ENCODE measurements around the gene SOX18.
A peak's percentile ranks its signal among the peaks of the same experiment; 100 is the strongest.

Gene SOX18

DNA sequence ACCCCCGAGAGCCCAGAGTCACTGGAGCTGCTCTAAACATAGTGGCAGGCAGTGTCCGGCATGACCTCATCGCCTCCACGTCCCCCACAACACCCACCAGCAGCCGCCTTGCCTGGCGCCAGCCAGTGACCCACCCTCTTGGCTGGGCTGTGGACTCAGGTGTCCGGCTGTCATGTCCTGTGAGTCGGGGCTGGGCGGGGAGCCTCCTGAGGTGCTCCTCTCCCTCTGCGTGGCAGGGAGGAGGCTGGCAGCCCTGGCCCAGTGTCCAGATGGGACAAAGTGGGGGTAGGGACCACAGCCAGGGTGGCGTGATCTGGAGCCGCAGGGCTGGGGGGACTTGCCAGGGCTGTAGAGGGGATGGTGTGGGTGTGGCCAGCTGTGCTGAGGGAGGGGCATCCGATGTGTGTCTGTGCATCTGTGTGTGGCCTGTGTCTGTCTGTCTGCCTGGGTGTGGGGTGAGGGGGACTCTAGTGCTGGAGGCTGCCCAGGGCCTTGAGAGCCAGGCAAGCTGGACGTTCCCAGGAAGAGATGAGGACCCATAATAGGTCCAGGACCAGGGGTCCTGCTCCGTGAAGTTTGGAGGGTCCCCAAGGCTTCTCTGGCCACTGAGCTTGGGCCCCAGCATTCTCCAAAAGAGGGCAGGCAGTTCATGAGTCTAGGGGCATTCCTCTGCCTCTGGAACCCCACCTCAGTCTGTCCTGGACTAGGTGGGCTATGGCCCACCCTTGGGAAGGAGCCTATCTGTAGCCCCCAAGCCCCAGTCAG is 2.3 kb upstream of the SOX18 start:
- DNase-seq: no peak

GRCh38 chr20:64051033-64051452 is 1.6 kb upstream of the SOX18 start:
- no peak for DNase-seq

DNA sequence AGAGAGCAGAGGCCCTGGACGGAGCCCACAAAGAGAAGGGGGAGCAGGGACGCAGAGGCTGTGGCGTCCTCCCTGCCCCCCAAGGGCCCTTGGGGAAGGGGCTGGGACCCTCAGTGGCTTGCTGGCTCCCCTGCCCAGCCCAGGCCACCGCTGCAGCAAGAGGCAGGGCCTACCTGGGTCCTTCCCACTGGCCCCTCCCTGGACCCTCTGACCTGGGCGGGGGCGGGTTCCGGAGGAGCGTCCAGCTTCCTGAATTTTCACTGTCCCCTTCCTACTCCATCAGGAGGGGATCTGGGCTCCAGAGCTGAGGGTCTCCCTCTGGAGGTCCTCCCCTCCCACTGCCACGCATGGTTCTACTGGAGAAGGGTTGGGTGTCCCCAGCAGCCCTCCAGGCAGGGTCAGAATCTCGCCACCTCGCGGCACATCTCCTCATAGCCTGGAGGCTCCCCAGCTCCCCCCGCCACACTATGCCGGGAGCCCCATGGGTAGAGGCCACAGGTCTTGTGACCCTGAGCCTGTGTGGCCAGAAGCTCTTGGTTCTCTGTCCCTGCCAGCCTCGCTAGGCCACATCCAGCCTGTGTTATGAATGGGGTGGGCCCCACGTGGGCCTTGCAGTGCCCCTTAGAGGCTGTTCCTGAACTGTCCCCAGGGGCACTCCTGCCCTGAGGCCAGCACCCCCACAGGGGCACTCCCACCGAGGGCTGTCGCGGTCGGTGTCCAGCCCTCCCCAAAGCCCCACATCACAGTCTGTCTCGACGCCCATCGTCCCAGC is 1.0 kb upstream of the SOX18 start:
- DNase-seq: no peak

- no peak for DNase-seq
Observed at GRCh38 chr20:64049878-64050260, 430 bp upstream of the SOX18 start.

GRCh38 chr20:64048402-64049044 is 916 bp downstream of the SOX18 start:
- DNase-seq: no peak

DNA sequence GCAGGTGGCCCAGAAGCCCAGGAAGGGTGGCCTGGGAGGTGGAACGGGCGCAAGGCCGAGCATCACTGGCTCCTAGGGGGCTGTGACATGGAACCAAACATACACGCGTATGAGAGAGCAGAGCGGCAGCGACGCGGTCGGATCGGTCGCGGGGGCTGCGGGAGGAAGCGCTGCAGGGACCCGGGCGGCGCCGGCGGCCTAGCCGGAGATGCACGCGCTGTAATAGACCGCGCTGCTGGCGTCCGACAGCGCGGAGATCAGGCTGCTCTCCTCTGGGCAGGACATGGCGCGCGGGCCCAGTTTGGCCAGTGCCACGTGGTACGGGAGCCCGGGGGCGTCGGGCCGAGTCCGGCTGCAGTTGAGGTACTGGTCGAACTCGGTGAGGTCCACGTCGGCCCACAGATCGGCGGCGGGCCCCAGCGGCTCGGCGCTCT is 1.5 kb downstream of the SOX18 start:
- DNase-seq: no peak

DNA sequence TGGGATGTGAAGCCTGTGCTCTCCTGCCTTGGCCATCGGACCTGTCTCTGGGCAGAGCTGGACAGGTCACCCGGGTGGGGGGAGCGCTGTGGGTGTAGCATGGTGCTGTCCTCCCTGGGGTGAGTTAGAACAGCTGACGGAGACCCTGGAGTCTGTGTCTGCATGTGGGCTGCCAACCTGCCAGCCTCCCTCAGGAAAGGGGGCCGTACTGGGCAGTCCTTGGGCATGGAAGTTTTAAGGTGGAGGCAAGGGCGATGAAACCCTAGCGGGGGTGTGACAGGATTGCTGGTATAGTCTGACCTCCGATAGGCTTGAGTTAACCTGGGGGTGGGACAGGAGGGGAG is 2.4 kb downstream of the SOX18 start:
- no peak for DNase-seq

DNA sequence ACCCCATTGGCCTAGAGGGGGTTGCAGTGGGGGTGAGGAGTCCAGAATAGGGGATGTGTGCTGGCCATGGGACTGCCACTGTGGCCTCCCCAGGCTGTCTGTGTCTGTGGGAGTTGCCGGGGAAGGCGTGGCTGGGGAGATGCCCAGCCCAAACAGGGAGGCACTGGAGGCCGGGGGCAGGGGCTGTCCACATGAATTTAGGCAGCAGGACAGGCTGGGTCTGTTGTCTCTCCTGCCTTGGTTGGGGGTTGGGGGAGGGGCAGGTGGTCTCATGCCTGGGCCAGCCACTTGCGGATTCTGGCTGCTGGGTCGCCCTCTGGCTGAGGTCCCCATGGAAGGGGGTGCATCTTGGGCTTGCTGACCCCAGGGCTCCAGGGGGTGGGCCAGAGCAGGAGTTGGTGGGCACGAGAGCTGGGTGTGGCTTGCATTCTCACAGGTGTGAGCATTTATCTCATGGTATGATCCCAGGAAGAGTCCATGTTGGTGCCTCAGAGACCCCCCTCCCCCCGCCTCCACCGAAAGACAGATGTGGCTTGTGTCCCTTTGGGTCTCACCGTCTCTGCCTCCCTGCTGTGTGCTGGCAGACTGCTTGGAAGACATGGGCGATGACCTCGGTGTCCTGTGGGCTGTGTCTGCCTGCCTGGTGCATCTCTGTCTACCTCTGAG is 4.0 kb downstream of the SOX18 start:
- no peak for DNase-seq

DNA sequence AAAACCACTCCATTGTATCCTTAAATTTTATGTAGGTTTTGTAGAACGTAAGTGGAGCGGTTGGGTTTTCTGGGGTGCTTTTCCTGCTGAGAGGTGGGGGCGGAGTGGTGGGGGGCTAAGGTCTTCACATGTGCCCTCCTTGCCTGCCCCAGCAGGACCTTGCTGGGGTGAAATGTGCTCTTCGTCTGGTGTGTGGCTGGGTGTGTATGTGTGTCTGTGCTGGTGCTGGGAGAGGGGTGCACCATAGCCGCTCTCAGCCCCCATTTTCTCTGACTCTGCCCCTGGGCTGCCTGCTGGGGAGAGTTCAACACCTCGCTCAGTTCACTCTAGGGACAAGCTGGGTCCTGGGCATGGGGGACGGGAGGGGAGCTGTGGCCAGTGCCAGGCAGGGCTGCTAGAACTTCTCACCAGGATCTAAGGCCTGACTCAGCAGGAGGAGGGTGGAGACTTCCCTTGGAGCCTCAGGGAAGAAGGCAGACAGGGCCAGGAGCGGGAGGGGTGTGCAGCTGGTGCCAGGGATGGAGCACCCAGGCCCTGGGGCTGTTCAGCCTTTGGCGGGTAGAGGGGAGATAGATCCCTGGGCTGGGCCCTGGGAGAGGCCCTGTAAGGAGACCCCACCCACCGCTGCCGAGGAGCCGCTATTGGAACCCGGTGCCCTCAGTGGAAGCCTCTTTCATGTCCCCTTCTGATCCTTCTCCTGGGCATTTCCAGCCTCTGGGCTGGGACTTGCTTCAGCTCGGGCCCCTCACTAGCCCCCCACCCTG is 4.8 kb downstream of the SOX18 start:
- DNase-seq: no peak

GRCh38 chr20:64043768-64044167 is 5.7 kb downstream of the SOX18 start:
- DNase-seq: no peak

GRCh38 chr20:64042054-64042781 is 7.2 kb downstream of the SOX18 start:
- peak in 1 of 2 experiments; percentile 22 for DNase-seq

DNA sequence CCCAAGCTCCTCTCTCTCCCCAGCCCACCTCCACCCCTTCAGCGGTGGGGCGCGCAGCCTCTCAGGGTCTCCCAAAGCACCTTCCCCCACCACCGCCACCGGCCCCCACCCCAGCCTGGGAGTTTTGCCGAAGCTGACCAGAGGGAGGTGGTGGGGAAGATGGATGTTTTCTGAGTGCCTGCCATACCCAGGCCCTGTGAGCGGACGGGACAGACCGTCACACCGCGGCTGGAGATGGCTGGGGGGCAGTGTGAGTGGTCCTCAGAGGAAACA is 7.7 kb downstream of the SOX18 start:
- DNase-seq: no peak

DNA sequence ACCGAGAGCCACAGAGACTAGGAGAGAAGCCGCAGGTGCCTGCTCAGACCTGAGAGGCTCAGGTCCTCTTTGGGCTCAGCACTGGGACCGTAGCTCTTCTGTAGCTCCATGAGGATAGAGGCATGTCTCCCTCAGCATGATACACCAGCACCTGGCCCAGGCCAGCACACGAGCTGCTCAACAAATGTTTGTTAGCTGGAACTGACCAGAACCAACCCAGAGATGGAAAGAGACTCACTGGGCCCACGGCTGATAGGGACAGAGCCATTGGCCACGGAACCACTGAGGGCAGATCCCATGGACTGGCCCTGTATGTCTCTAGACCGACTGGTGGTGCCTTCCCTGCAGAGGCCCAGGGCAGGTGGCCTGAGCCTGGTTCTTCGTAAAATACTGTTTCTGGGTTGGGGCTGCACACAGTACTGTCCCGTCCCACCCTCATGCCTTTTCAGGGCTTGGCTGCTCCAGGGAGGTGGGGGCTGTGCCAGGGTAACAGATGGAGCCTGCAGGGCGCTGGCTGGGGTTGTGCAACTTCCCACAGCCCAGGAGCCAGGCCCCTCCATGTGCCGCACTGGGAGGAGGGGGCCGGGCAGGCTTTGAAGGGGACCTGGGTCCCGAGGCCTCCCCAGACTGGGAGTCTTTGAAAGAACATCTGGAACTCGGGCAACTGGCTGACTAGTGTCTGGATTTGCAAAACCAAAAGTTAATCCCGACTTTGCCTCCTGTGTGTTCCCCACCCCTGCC is 8.2 kb downstream of the SOX18 start:
- DNase-seq: no peak

DNA sequence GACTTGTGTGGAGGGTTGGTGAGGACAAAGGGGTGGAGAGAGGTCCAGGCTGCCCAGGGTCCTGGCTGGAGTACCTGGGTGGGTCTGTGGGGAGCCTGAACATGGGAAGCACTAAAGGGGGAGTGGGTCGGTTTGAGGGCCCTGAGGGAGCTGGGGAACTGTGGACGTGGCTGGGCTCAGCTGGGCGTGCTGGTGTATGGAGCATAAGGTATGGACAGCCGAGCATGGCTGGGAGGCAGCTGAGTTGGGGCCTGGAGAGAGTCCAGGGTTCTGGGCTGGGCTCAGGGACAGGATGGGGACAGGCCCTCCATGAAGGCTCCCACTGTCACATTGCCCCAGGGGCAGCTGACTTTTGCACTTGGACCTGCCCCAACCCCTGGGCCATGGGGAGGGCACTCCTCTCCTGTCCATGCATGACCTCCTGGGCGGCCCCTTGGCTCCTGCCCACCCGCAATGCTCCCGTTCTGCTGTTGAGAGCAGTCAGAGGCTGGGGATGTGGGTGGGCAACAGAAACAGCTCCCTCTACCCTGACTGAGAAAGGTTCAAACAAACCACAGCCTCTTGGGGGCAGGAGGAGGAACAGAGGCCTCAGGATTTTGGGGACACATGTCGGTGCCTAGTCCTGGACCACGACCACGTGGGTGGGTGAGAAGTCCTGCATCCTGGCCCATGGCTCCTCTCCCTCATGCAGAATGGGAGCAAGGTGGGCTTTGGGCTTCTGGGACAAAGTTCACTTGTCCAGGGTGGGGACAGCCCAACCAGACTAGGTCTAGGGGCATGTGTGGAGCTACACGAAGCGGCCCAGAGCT is 9.0 kb downstream of the SOX18 start:
- no peak for DNase-seq

GRCh38 chr20:64039293-64040160 is 9.9 kb downstream of the SOX18 start:
- DNase-seq: no peak

- DNase-seq: peak; percentile 65 to 66
Observed at GRCh38 chr20:64038565-64039292, 10.7 kb downstream of the SOX18 start.

DNA sequence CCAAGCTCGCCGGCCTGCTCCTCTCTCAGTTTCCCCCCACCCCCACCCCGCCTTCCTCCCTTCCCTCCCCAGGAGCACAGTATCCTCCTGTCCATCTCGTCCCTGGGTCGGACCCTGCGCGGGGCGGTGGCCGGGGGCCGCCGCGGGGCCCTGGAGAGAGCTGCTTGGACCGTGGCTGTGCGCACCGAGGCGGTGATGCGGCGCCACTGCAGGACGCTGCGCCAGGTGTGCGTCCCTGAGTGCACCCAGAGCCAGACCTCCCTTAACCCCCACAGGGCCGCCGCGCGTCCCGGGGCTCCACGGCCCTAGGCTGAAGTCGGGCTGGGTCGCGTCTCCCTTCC is 11.2 kb downstream of the SOX18 start:
- no peak for DNase-seq

GRCh38 chr20:64037498-64038213 is 11.8 kb downstream of the SOX18 start:
- DNase-seq: peak in 1 of 2 experiments; percentile 28

Measured in NCI-H2081 (cell line).